H1 (cell line): ENCODE data around the gene FOXL3. TPM values are rescaled to one million over a fixed set of nuclear protein-coding genes. Genes with fewer than 3 reads are reported as not detected.

Experiments used
- ATF2 ChIP-seq: IDR thresholded peaks from 2 replicates; pipeline ENCODE4 v1.6.1; 2012; ENCODE audit warnings: low read length, inconsistent platforms
- ATF3 ChIP-seq: IDR thresholded peaks from 2 replicates; pipeline ENCODE4 v1.6.1; 2011; ENCODE audit warnings: low read depth, mild to moderate bottlenecking, low read length; ENCODE audit not compliant: insufficient read depth
- SIN3A ChIP-seq, 2 experiments: IDR thresholded peaks in 1 of 2; conservative IDR thresholded peaks in 1 of 2; 2 replicates each; pipeline ENCODE4 v1.6.1; 2011 to 2012; ENCODE audit warnings: low read length in 2 of 2, improper control_type of control experiment in 1 of 2, low read depth in 1 of 2, mild to moderate bottlenecking in 1 of 2
- TAF1 ChIP-seq: IDR thresholded peaks from 2 replicates; pipeline ENCODE4 v1.6.1; 2011; ENCODE audit warnings: mild to moderate bottlenecking, low read depth, low read length
- TEAD4 ChIP-seq: IDR thresholded peaks from 2 replicates; pipeline ENCODE4 v1.6.1; 2012; ENCODE audit warnings: low read depth, low read length, inconsistent platforms, mixed read lengths
- ZNF274 ChIP-seq: IDR thresholded peaks from 2 replicates; pipeline ENCODE4 v1.7.0; 2012; ENCODE audit warnings: low read length, borderline replicate concordance; ENCODE audit errors: extremely low read depth
- polyA plus RNA-seq, 7 experiments: library from polyadenylated mRNA; depleted of rRNA in 3 of 7; stranded (reverse) in 5 of 7; unstranded in 2 of 7; fragments of >200 nt in 5 of 7; fragments of 200-250 nt in 2 of 7; gene quantifications; 1 replicate in 5 of 7; 2 replicates in 1 of 7; 4 replicates in 1 of 7; pipeline versions ENCODE4 v1.2.1 to v1.2.3, GENCODE V29; 2011 to 2013; ENCODE audit warnings: missing spikeins in 2 of 7, mixed read lengths in 2 of 7
- total RNA-seq: library from RNA; stranded (reverse); fragmentation: NEBNext Ultra II Directional; extraction: Animal tissue kit (Norgen Biotek cat#: 25700); gene quantifications from 2 replicates; pipeline ENCODE4 v1.2.1, GENCODE V29; 2021

FOXL3 gene
- total and polyA plus RNA-seq, 2 of the 8 experiments (the other 6 are each of a cell fraction or from before 2014, with no cell fraction given) = not detected

GRCh38 chr7:281637-282036 is 8.3 kb upstream of the FOXL3 start (continued):
- no peak for TF ChIP-seq ATF3
- TF ChIP-seq ATF2 = no peak
- TF ChIP-seq TAF1 = no peak
- TF ChIP-seq TEAD4 = no peak
- no peak for TF ChIP-seq ZNF274
- TF ChIP-seq SIN3A (conservative IDR thresholded peaks at IDR 0.05 in 1 of 2, IDR thresholded peaks at IDR 0.05 in 1 of 2; ENCODE audit: low read depth in 1 of 2, low read length in 2 of 2) = no peak
